AG09319 (cell line): ENCODE data around the gene GLRX.

ENCODE experiments used
- DNase-seq: peaks from one replicate; pipeline ENCODE4 v3.0.0-alpha.2; 2010; ENCODE audit warnings: low read depth; ENCODE audit errors: extremely low read depth
- CTCF ChIP-seq: IDR thresholded peaks from 2 replicates; pipeline ENCODE4 v1.5.1; 2011; ENCODE audit warnings: low read depth, mild to moderate bottlenecking, inconsistent platforms, low read length, moderate library complexity

Gene GLRX

GRCh38 chr5:95842854-95843544 is 20.5 kb upstream of the GLRX start:
- DNase-seq, result no peak

GRCh38 chr5:95841914-95842812 is 19.6 kb upstream of the GLRX start:
- DNase-seq, result peak; percentile 42
- no peak for TF ChIP-seq CTCF

More at GRCh38 chr5:95842854-95843544, 20.5 kb upstream of the GLRX start:
- no peak for TF ChIP-seq CTCF

GRCh38 chr5:95840956-95841705 is 18.6 kb upstream of the GLRX start:
- DNase-seq, result no peak
- no peak for TF ChIP-seq CTCF

GRCh38 chr5:95839658-95840057 is 17.1 kb upstream of the GLRX start:
- TF ChIP-seq CTCF, result no peak
- DNase-seq, result no peak

GRCh38 chr5:95838556-95838955 is 16.0 kb upstream of the GLRX start:
- no peak for TF ChIP-seq CTCF
- DNase-seq, result no peak

GRCh38 chr5:95838001-95838520 is 15.5 kb upstream of the GLRX start:
- TF ChIP-seq CTCF, result no peak

More at GRCh38 chr5:95838001-95838520, 15.5 kb upstream of the GLRX start:
- DNase-seq, result no peak
